ENCODE results near the gene PTPRC.

The PTPRC gene

DNA sequence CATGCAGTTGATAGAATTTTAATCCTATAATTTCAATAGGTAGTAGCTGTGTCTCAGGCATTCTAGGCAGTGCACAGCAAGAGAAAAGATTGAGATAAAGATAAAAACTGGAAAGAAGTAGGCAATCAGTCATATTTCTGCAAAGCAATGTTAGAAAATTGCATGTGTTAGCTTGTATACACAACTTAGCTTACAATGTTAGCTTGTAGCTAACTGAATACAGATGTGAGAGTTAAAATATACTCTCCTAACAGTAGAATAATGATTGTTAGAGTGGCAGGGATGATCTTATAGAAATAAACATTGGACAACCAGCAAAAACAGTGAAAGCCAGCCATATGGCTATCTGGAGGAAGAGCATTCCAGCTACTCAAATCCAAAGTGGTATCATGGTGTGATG, 29.0 kb downstream of the PTPRC start:
- no peak overlapping the region for H3K4me3 ChIP-seq (ENCODE audit: low read depth, low read length)
- DNase-seq (ENCODE audit: low read depth), result no peak
- TF ChIP-seq, protein P1, sequence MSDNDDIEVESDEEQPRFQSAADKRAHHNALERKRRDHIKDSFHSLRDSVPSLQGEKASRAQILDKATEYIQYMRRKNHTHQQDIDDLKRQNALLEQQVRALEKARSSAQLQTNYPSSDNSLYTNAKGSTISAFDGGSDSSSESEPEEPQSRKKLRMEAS (IDR thresholded peaks at IDR 0.05; ENCODE audit: low read depth, low read length), result no peak
- TF ChIP-seq POLR2A (IDR thresholded peaks at IDR 0.05; ENCODE audit: extremely low read depth, insufficient read length) (no peak), MYC (IDR thresholded peaks at IDR 0.05; ENCODE audit: low read depth, low read length) (no peak)
- TF ChIP-seq, protein P2, sequence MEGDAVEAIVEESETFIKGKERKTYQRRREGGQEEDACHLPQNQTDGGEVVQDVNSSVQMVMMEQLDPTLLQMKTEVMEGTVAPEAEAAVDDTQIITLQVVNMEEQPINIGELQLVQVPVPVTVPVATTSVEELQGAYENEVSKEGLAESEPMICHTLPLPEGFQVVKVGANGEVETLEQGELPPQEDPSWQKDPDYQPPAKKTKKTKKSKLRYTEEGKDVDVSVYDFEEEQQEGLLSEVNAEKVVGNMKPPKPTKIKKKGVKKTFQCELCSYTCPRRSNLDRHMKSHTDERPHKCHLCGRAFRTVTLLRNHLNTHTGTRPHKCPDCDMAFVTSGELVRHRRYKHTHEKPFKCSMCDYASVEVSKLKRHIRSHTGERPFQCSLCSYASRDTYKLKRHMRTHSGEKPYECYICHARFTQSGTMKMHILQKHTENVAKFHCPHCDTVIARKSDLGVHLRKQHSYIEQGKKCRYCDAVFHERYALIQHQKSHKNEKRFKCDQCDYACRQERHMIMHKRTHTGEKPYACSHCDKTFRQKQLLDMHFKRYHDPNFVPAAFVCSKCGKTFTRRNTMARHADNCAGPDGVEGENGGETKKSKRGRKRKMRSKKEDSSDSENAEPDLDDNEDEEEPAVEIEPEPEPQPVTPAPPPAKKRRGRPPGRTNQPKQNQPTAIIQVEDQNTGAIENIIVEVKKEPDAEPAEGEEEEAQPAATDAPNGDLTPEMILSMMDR (IDR thresholded peaks at IDR 0.05; ENCODE audit: low read depth, low read length), result no peak

DNA sequence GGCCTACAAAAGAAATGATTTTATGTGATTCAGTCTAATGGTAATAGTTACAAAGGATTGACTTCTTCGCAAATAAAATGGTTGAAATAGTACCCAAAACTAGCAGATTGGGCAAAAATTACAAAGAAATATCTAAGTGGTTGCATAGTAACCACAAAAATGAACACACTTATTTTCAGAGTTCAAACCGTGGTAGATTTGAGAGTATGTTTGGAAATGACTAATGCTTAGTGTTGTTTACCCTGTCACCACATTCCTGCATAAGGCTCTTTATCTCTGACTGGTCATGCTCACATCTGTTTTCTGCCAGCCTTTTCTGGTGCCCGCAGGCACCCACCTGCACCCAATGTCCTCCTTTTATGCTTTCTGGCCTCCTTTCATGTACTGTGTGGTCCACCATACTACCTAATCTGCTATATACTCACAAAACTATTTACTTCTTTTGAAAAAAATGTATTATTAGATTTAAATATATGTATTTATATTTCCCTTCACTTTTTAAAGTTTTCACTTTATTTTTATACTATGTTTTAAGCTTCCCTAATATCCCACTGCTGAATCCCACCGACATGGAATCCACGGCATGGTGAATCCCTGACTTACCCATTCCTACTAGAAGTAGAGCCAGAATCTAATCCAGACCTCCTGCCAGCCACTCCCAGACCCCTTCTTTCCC, 30.3 kb downstream of the PTPRC start:
- peak; percentile 73 for DNase-seq (ENCODE audit: low read depth)
- no peak overlapping the region for H3K4me3 ChIP-seq (ENCODE audit: low read depth, low read length)
- TF ChIP-seq MYC (IDR thresholded peaks at IDR 0.05; ENCODE audit: low read depth, low read length) (no peak), POLR2A (IDR thresholded peaks at IDR 0.05; ENCODE audit: extremely low read depth, insufficient read length) (no peak)
- TF ChIP-seq, protein P2 (IDR thresholded peaks at IDR 0.05; ENCODE audit: low read depth, low read length), result no peak
- TF ChIP-seq, protein P1 (IDR thresholded peaks at IDR 0.05; ENCODE audit: low read depth, low read length), result no peak

DNA sequence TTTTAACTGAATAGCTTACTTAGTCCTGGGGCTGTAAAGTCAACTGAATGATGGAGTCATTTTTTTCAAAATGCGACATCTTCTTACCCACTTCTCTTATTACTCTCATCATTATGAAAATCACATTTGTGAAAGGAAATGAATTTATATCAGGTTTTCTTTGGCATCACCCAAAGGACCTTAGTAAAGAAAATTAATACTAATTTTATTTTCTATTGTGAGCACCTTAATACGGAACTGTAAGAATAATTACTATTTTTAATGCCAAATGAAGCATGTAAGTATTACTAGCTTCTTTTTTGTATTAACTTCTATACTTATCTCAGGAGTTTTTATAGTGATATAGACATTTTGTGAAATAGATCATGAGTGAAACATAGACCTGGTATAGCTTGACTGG, 30.9 kb downstream of the PTPRC start:
- DNase-seq (ENCODE audit: low read depth), result no peak
- TF ChIP-seq, protein P2 (IDR thresholded peaks at IDR 0.05; ENCODE audit: low read depth, low read length), result no peak
- no peak for TF ChIP-seq MYC (IDR thresholded peaks at IDR 0.05; ENCODE audit: low read depth, low read length)
- TF ChIP-seq POLR2A (IDR thresholded peaks at IDR 0.05; ENCODE audit: extremely low read depth, insufficient read length), result no peak
- TF ChIP-seq, protein P1 (IDR thresholded peaks at IDR 0.05; ENCODE audit: low read depth, low read length), result no peak
- no peak overlapping the region for H3K4me3 ChIP-seq (ENCODE audit: low read depth, low read length)

DNA sequence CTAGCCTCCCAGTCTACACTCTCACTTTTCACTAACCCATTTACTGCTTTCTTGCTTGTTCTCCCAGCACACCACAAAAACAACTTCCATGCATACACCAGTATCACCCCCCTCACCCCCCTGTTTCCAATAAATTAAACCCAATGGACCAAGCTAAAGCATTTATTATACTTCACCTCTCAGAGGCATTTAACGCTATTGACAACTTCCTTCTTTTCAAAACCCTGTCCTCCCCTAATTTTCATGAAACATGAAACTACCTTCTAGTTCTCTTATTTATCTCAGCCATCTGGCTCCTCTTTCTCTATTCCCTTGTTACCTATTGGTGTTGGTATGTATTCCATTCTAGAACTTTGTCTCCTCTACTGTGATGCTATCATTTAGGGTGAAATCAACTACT, 32.3 kb downstream of the PTPRC start:
- TF ChIP-seq, protein P2 (IDR thresholded peaks at IDR 0.05; ENCODE audit: low read depth, low read length), result no peak
- TF ChIP-seq POLR2A (IDR thresholded peaks at IDR 0.05; ENCODE audit: extremely low read depth, insufficient read length) (no peak), MYC (IDR thresholded peaks at IDR 0.05; ENCODE audit: low read depth, low read length) (no peak)
- TF ChIP-seq, protein P1 (IDR thresholded peaks at IDR 0.05; ENCODE audit: low read depth, low read length), result no peak

DNA sequence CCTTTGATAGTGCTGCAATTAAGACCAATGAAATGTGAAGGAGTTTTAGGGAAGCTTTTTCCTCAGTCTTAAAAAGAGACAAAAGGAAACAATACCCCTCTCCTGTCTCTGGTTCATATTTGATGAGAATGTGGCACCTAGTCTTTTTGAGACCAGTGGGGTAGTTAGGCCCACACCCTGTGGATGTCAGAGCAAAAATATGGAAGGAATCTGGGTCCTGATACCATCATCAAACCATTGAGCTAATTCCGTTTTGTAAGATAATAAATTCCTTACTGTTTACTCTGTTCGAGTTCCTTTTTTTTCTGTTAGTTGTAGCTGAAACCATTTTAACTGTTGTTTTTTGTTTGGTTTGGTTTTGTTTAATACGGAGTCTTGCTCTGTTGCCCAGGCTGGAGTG, 33.3 kb downstream of the PTPRC start:
- TF ChIP-seq, protein P1 (IDR thresholded peaks at IDR 0.05; ENCODE audit: low read depth, low read length), result no peak
- TF ChIP-seq, protein P2 (IDR thresholded peaks at IDR 0.05; ENCODE audit: low read depth, low read length), result no peak
- no peak for TF ChIP-seq POLR2A (IDR thresholded peaks at IDR 0.05; ENCODE audit: extremely low read depth, insufficient read length)
- TF ChIP-seq MYC (IDR thresholded peaks at IDR 0.05; ENCODE audit: low read depth, low read length), result no peak
- no peak for DNase-seq (ENCODE audit: low read depth)
- H3K4me3 ChIP-seq (ENCODE audit: low read depth, low read length), result no peak overlapping the region

More for the DNA sequence above, 32.3 kb downstream of the PTPRC start:
- no peak for DNase-seq (ENCODE audit: low read depth)
- no peak overlapping the region for H3K4me3 ChIP-seq (ENCODE audit: low read depth, low read length)

All from NB4 (cell line).